GM21529 (cell line): Measurements from ENCODE around the gene MAP7.
A peak's percentile ranks its signal among the peaks of the same experiment; 100 is the strongest.
"Not testable (repeated sequence)": the region's sequence is repeated elsewhere in the genome, so short reads cannot be mapped to it uniquely, and the experiment has no call there.

Source experiments
- ATAC-seq: cut with Tn5 transposase; IDR thresholded peaks from one replicate; pipeline ENCODE4 v1.9.1; 2021; ENCODE audit not compliant: unreplicated experiment

MAP7 gene

DNA sequence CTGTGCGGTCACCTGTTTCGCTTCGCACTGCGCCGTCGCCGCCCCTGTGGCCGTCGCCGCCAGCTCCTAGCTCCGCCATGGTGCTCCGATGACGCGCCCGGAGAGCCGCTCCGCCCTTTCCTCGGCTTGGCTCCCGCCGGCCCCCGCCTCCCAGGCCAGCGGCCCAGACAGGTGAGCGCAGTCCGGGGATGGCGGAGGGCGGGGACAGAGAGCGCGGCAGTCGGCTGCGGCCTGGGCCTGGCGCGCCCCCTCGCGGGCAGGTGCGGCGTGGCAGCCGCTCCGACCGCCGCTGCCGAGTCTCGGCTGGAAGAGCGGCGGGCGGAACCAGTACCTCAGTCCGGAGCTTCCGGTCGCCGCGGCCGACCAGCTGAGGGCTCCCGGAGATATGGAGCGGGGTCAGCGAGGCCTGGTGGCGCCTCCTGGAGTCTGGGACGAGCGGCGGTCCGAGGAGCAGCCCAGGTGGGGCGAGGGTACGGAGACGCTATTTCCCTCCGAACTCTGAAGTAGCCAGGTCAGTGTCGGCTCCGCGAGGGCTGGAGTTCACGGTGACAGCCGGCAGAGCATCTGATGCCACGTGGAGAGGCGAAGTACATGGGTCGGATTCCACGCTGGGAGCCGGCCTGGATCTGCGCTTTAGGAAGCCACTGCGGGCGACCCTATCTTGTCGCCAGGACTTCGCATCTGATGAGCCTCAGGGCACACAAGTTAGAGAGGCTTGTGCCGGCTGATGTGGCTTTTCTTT, at the start of gene MAP7:
MAP7 (minus strand) TSS at position 93 of the 742 bp plus-strand sequence; CDS start at position 79, 14 bp downstream.
- peak; percentile 76 for ATAC-seq

DNA sequence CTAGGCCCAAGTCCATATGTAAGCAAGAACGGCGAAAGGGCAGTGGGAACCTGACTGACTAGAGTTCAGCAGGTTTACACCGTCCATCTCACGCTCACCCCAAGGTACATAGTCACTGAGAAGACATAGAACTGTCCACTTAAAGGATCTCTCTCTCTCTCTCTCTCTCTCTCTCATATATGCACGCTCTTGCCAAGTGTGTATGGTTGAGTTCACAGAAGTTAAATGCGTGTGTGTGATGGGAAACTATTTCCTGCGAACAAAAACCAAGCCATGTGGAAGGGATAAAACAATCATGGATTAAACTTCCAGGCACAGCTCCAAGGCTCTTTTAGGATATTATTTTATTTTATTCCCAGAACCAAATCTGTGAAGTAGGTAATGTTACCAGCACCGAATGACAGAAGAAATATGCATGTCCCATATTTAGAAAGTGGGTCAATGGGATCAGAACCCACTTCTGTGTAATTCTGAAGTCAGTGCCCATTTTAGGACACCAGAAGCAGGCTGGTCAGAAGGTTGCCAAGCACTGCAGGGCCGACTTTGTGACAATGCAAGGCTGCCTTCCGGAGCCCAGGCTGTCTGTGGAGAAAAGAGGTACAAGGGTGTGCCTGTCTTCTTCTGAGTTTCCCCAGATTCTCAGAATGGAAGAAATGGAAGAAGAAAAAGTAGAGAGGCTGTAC, 49.2 kb upstream of the MAP7 start:
- ATAC-seq, result no peak

DNA sequence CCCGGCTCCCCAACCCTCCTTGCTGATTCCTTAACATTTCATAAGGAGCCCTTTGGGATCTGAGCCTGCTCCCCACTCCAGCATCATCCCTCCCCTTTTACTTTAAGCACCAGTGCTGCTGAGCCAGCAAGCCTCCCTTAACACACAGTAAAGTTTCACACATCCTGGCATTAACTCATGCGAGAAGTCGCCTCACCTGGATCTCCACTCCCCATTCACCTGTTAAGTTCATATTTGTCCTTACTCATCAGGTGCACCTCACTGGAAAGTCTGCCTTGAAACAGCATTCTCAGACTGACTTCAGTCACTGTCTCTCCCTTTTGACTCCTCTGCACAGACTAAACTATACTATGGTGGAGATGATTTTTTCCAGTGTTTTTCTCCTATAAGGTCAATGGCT, 47.8 kb upstream of the MAP7 start:
- no peak for ATAC-seq

DNA sequence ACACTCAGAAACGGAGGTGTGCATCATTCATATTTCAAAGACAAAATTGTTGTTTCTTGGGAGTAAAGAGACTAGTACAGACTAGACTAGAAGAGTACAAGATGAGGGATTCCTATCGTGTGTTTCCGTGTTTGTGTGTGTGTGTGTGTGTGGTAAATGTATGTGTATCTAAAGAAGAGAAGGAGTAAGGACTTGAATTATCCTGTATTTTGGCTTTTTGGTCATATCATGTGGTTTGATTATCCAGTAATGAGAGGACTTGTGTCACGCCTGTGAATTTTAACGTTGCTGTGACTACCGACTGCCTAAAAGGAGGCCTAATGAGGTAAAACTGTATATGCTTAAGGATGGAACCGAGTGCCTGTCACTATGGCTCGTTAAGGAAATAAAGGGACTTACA, 44.4 kb upstream of the MAP7 start:
- ATAC-seq, result no peak

DNA sequence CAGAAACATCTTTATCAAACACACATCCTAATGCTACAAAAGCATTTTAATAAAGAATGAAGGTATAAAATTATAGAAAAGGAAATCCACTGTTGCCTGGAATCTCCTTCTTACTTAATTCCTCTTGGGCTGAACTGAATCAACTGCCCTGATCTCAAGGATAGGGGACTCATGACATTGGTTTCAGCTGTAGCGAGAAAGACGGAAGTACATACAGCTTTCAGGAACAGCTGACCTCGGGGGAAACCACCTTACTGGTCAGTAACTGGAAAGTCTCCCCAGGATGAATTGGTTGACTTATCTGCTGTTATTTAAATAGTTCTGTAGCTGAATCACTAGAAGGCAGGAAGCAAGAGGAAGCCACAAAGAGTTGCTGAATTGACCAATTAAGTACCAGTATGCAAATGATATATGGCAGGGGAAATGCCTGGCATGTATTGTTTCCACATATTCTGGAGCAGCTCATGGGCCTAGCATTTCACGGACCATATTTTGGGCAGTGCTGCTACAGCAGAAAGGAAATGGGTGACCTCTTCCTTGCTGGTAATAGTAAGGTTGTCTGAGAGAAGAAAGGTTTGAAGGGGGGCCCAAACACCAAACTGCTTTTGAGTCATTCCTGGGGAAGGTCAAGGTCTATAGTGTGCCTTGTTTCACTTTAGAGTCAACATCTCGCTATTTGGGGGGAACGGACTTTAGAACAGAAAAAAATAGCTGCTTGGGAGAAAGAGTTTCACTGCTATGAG, 43.7 kb upstream of the MAP7 start:
- peak; percentile 96 for ATAC-seq

DNA sequence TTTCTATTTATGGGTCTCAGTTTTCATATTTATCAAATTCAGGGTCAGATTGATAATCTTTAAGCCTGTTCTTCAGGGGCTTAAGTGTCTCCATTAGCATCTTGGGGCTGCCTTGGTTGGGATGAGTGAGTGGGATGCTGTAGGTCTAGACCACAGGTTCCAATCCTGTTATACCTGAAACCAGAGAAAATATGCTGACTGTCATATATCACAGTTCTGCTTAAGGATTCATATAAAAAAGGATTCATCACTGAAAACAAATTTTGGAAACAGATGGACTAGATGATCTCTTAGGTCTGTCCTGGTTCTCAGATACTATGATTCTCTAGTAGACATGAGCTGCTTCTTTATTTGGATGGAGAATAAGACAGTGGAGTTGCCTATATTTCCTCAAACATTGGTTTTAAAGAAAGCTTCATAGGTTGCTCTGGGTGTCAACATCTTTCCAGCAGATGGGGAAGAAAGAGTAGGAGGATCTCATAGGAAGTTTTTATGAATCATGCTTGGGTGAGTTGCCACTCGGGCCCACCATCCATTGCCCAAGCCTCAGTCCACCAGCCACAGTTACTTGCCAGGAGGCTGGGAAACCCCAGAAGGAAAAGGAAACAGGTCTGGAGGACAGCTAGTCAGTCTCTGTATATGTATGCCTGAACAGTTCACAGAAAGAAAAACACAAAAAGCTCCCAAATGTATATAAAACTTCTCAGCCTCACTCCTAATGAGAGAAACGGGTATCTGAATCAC, 42.9 kb upstream of the MAP7 start:
- no peak for ATAC-seq

DNA sequence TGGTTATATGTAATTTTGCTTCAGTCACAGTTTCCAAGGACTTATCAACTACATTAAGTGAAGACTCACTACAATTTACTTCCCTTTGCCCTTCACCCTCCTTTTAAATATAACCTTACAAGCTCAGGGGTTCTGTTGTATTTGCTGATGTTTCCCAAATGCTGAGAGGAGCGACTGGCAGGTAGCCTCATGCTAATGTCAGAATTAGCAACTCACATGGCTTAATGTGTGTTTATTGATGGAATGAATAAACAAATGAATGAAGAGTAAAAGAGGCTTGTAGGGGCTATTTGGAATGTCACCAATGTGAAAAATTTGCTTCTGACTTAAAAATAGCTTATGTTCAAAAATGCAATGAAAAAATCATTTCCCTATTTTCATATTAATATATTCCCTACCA, 41.4 kb upstream of the MAP7 start:
- ATAC-seq, result no peak

DNA sequence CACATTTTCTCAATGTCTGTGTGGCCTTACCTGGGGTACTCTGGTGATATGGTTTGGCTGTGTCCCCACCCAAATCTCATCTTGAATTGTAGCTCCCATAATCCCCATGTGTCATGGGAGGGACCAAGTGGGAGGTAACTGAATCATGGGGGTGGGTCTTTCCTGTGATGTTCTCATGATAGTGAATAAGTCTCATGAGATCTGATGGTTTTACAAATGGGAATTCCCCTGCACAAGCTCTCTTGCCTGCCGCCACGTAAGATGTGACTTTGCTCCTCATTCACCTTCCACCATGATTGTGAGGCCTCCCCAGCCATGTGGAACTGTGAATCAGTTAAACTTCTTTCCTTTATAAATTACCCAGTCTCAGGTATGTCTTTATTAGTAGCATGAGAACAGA, 40.6 kb upstream of the MAP7 start:
- not testable (repeated sequence) for ATAC-seq

DNA sequence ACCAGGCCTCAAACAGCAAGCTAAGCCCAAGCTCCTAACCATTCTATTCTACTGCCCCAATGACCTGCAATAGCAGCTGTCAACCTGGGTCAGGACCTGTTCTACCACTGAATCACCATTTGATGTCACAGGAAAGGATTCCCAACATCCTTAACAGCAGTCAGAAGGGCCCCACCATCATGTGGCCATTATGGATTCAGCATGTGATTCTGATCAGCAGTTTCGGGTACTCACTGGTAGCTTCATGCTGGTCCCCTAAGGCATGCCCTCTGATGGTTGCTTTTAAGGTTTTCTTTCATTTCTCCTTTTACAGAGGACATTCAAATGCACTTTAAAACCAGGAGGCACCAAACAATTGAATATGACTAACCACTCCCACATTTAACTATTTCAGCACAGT, 37.3 kb upstream of the MAP7 start:
- ATAC-seq, result no peak

DNA sequence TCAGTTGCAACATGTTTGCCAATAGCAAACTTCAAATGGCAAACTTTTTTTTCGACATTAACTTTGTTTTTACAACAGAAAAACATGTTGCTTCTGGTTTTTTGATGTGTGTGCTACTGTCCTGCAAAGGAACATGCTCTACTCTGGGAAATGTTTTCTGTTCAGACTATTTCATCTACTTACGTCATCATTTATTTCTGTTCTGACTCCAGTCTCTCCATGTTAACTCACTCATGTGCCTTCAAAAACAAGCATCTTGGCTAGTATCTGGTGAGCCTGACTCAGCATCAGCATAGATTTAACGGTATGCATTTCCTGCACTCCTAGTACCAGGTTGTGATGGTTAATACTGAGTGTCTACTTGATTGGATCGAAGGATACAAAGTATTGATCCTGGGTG, 36.1 kb upstream of the MAP7 start:
- no peak for ATAC-seq

DNA sequence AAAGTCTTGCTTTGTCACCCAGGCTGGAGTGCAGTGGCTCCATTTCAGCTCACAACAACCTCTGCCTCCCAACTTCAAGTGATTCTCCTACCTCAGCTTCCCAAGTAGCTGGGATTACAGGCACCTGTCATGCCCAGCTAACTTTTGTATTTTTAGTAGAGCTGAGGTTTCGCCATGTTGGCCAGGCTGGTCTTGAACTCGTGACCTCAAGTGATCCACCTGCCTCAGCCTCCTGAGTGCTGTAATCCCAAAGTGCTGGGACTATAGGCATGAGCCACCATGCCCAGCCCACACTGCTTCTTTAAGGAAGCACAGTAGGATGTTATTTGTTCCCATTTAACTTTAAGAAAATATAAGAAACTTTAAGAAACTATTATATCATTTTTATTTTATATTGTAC, 35.3 kb upstream of the MAP7 start:
- not testable (repeated sequence) for ATAC-seq

DNA sequence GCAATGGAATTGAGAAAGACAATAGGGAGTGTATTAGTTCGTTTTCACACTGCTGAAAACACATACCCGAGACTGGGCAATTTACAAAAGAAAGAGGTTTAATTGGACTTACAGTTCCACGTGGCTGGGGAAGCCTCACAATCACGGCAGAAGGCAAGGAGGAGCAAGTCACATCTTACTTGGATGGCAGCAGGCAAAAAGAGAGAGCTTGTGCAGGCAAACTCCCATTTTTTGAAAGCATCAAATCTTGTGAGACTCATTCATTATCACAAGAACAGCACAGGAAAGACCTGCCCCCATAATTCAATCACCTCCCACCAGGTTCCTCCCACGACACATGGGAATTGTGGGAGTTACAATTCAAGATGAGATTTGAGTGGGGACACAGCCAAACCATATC, 34.1 kb upstream of the MAP7 start:
- ATAC-seq, result not testable (repeated sequence)

DNA sequence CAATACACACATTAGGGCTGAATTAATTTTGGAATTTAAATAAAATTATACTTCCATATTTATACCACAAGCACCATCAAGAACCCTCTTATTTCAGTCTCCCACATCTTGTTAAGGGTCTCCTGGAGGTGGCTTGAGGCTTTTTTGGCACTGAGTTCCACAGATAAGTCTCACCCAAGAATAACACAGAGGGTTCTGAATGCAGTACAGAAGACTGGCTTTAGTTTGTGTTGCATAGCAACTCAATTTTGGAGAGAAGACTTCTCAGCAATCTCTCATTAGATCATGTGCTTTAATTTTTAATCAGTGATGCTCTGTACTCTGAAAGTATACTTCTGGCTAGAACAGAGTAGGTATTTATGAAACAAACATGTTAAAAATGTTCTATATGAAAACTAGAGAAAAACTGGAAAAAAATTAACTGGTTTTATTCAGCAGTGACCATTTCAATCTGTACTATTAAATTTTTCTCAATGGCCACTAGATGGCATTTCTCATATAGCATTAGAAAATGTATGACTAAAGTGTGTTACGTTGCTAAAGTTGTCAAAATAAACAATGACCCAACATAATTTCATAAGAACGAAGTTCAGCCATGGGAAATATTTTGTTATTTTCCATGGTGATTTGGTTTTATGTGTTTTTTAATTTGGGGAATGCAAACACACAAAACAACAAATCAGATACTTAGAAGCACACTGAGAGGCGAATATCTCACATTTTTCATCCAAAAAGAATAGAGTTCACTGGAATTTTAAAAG, 32.7 kb upstream of the MAP7 start:
- ATAC-seq, result no peak

DNA sequence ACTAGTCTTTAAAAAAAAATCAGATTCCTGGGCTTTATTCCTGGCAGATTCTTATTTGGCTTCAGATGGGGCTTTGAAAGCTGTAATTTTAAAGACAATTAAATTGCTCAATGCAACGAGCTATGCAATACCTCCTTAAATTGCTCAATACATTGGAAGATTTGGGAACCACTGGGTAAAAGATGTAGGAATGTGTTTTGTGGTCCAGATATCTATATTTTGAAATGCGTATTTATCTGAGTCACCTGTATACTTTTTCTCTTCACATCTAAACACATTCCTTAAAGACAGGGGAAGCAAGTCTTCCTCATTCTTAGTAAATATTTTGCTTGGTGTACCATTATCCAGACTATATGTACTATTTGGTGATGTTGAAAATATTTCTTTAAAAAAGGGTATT, 29.6 kb upstream of the MAP7 start:
- ATAC-seq, result no peak

DNA sequence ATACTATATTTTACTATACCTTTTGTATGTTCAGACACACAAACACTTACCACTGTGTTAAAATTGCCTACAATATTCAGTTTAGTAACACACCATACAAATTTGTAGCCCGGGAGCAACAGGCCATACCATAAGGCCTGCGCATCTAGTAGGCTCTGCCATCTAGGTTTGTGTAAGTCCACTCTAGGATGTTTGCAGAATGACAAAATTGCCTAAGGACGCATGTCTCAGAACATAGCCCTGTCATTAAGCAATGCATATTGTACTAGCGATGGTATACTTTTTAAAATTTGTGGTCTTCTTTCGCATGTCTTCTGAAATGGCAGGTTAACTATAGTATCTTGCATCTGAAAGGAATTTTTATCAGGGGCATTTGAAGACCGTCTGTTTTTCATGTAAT, 26.6 kb upstream of the MAP7 start:
- ATAC-seq, result no peak

DNA sequence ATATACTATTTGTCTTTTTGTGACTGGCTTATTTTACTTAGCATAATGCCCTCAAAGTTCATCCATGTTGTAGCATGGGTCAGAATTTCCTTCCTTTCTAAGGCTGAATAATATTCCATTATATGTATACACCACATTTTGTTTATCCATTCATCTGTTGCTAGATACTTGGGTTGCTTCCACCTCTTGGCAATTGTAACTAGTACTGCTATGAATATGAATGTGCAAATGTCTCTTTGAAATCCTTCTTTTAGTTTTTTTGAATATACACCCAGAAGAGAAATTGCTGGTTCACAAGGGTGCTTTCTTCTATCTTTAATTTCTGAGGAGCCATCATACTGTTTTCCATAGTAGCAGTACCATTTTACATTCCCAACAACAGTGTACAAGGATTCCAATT, 21.3 kb upstream of the MAP7 start:
- ATAC-seq, result no peak

DNA sequence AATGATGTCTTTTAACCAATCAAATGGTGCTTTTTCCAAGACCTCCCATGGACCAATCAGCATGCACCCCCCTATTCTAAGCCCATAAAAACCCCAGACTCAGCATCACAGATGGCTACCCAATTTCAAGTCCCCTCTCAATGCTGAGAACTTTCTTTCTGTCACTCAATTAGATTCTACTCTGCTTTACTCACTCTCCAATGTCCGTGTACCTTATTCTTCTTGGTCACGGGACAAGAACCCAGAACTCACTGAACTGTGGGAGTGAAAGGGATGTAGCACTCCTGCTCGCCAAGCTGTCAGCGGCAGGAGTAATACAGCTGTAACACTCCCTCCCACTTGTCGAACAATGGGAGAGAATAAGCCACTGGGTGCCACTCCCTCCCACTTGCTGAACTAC, 20.8 kb upstream of the MAP7 start:
- ATAC-seq, result no peak

DNA sequence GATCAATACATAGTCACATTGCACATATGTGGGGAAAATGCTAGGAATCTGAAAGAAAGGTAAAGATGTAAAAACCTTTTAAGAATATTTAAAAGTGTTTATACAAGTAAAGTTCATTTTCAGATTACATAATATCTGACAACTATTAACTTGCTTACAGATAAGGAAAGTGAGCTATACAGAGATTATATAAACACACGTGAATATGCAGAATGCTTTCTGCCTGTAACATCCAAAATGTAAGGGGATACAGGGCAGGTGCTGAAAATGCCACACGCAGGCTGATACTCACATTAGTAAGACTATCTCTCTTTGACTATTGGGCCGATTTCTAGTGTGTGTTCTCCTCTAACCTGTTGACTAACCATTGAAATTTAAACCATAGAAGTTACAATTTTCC, 17.9 kb upstream of the MAP7 start:
- no peak for ATAC-seq

DNA sequence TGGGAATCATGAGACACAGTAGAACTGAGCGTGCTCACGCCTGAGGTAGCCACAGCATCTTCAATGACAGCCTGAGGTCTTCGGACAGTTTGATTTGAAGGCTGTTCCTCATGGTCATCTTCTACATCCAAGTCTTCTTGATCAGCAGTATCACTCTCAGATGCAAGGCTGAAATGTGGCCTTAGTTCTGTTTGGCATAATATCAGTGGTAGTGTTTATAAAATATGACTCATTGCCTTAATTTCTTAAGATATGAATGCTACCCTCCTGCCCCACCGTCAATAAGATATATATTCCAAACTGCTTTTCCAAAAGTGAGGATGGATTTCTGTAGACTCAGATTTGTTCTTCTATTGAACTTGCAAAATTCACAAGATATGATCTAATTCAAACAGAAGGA, 17.5 kb upstream of the MAP7 start:
- ATAC-seq, result no peak

DNA sequence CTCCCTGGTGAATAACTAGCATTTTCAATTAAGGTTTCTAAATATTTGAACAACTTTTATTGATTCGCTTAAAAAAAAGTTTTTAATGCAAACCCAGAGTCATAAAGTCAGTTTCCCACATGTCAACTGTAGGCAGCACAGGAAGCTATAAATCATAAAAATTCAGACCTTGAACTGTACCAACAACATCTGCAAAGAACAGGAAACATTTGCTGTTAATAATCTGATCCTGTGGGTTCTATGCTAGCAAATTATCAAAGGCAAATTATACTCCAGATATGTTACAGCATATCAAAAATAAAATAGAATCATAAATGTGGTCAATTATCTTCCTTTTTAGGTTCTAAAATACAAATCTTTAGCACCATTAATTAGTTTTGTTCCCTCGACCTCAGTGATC, 16.6 kb upstream of the MAP7 start:
- ATAC-seq, result no peak
